SK-N-SH treated with all-trans-retinoic acid at 6 μM for 48 hours (cell line): ENCODE data around the gene FAM186B.

Source experiments
- ATAC-seq: fragments of 200-7000 bp; cut with Tn5 transposase; 3 replicates; pipeline ENCODE4 v1.9.1; 2020; ENCODE audit warnings: mild to moderate bottlenecking, moderate library complexity
- ARNTL ChIP-seq: fragments of 450-650 bp; formaldehyde crosslinking; IDR thresholded peaks from 2 replicates; pipeline ENCODE4 v1.5.0; 2020; ENCODE audit warnings: low read depth, mild to moderate bottlenecking, moderate library complexity, borderline replicate concordance
- BACH2 ChIP-seq: fragments of 250-450 bp; sonication (Bioruptor Pico); IDR thresholded peaks from 2 replicates; pipeline ENCODE4 v1.9.0; 2021; ENCODE audit warnings: mild to moderate bottlenecking, borderline replicate concordance
- CSDC2 ChIP-seq: fragments of 250-450 bp; sonication (Bioruptor Pico); IDR thresholded peaks from 2 replicates; pipeline ENCODE4 v1.5.0; 2020; ENCODE audit warnings: mild to moderate bottlenecking, moderate library complexity
- ESRRG ChIP-seq: fragments of 250-450 bp; sonication (Bioruptor Pico); IDR thresholded peaks from 2 replicates; pipeline ENCODE4 v1.6.1; 2021; ENCODE audit warnings: mild to moderate bottlenecking
- GLIS3 ChIP-seq: fragments of 250-450 bp; sonication (Bioruptor Pico); IDR thresholded peaks from 2 replicates; pipeline ENCODE4 v1.5.0; 2020; ENCODE audit warnings: mild to moderate bottlenecking, moderate library complexity
- ISL1 ChIP-seq: fragments of 250-450 bp; sonication (Bioruptor Pico); IDR thresholded peaks from 2 replicates; pipeline ENCODE4 v2.1.2; 2022; ENCODE audit warnings: mild to moderate bottlenecking, moderate library complexity
- PPARA ChIP-seq: fragments of 250-450 bp; sonication (Bioruptor Pico); IDR thresholded peaks from 2 replicates; pipeline ENCODE4 v1.5.0; 2020; ENCODE audit warnings: mild to moderate bottlenecking, borderline replicate concordance
- RARB ChIP-seq: fragments of 250-450 bp; sonication (Bioruptor Pico); IDR thresholded peaks from 2 replicates; pipeline ENCODE4 v1.8.0; 2021; ENCODE audit warnings: mild to moderate bottlenecking, moderate library complexity
- SNAI2 ChIP-seq: fragments of 250-450 bp; sonication (Bioruptor Pico); IDR thresholded peaks from 2 replicates; pipeline ENCODE4 v1.5.0; 2020; ENCODE audit warnings: mild to moderate bottlenecking, moderate library complexity
- TCF4 ChIP-seq: fragments of 250-450 bp; sonication (Bioruptor Pico); IDR thresholded peaks from 2 replicates; pipeline ENCODE4 v1.8.0; 2021; ENCODE audit warnings: mild to moderate bottlenecking, moderate library complexity, borderline replicate concordance
- TOX ChIP-seq: fragments of 250-450 bp; sonication (Bioruptor Pico); IDR thresholded peaks from 2 replicates; pipeline ENCODE4 v1.8.0; 2021; ENCODE audit warnings: mild to moderate bottlenecking, moderate library complexity, borderline replicate concordance
- ZC3H10 ChIP-seq: fragments of 250-450 bp; sonication (Bioruptor Pico); IDR thresholded peaks from 2 replicates; pipeline ENCODE4 v1.5.1; 2021; ENCODE audit warnings: mild to moderate bottlenecking, moderate library complexity
- ZFP3 ChIP-seq: fragments of 250-450 bp; sonication (Bioruptor Pico); IDR thresholded peaks from 2 replicates; pipeline ENCODE4 v1.5.0; 2020; ENCODE audit warnings: mild to moderate bottlenecking, moderate library complexity
- ZFP30 ChIP-seq: fragments of 450-650 bp; formaldehyde crosslinking; IDR thresholded peaks from 2 replicates; pipeline ENCODE4 v1.5.0; 2022; ENCODE audit warnings: mild to moderate bottlenecking, moderate library complexity
- ZNF565 ChIP-seq: fragments of 450-650 bp; formaldehyde crosslinking; conservative IDR thresholded peaks from 2 replicates; pipeline ENCODE4 v1.5.0; 2020; ENCODE audit warnings: low read depth, mild to moderate bottlenecking, moderate library complexity
- ZNF70 ChIP-seq: fragments of 450-650 bp; formaldehyde crosslinking; IDR thresholded peaks from 2 replicates; pipeline ENCODE4 v1.5.0; 2020; ENCODE audit warnings: mild to moderate bottlenecking, moderate library complexity
- ZNF8 ChIP-seq: fragments of 450-650 bp; formaldehyde crosslinking; IDR thresholded peaks from 2 replicates; pipeline ENCODE4 v1.5.0; 2020; ENCODE audit warnings: mild to moderate bottlenecking, moderate library complexity
- TF ChIP-seq, protein P1 (sequence below): fragments of 250-450 bp; sonication (Bioruptor Pico); IDR thresholded peaks from 2 replicates; pipeline ENCODE4 v1.5.0; 2020; ENCODE audit warnings: mild to moderate bottlenecking, moderate library complexity
- TF ChIP-seq, protein P2 (sequence below): fragments of 250-450 bp; sonication (Bioruptor Pico); IDR thresholded peaks from 2 replicates; pipeline ENCODE4 v1.8.0; 2021; ENCODE audit warnings: low read depth, mild to moderate bottlenecking, moderate library complexity, borderline replicate concordance
- TF ChIP-seq, protein P3 (sequence below): fragments of 250-450 bp; sonication (Bioruptor Pico); IDR thresholded peaks from 2 replicates; pipeline ENCODE4 v1.5.1; 2021; ENCODE audit warnings: mild to moderate bottlenecking, moderate library complexity
- TF ChIP-seq, protein P4 (sequence below): fragments of 250-450 bp; sonication (Bioruptor Pico); IDR thresholded peaks from 2 replicates; pipeline ENCODE4 v1.5.1; 2020; ENCODE audit warnings: low read depth, mild to moderate bottlenecking, moderate library complexity

The FAM186B gene

DNA sequence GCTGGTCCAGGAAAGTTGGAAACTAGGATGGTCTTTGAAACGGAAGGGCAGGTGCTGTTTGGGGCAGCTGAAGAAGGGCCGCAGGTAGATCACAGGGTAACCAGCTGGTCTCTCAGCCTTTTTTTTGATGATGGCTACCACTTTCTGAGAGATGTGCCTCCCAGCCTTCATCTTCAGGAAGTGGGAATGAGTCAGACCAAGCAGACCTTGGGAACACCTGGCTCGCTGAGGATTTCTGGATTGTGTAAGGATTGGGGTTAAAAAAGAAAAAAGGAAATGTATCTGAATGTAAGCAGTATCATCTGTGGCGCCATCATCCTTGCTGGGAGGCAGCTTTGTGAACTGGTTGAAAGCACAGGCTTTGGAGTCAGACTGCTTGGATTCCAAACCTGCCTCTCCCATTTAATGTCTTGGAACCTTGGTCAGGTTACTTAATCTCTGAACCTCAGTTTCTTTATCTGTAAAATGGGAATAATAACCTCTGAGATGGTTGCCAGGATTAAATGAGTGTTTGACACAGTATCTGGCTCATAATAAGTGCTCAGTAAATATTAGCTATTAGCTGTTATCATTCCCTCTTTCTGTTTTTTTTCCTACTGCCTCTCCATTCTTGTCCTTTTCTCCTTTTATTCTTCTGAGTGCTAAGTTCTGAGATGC is 19.6 kb upstream of the FAM186B start (continued):
- TF ChIP-seq, protein P1, sequence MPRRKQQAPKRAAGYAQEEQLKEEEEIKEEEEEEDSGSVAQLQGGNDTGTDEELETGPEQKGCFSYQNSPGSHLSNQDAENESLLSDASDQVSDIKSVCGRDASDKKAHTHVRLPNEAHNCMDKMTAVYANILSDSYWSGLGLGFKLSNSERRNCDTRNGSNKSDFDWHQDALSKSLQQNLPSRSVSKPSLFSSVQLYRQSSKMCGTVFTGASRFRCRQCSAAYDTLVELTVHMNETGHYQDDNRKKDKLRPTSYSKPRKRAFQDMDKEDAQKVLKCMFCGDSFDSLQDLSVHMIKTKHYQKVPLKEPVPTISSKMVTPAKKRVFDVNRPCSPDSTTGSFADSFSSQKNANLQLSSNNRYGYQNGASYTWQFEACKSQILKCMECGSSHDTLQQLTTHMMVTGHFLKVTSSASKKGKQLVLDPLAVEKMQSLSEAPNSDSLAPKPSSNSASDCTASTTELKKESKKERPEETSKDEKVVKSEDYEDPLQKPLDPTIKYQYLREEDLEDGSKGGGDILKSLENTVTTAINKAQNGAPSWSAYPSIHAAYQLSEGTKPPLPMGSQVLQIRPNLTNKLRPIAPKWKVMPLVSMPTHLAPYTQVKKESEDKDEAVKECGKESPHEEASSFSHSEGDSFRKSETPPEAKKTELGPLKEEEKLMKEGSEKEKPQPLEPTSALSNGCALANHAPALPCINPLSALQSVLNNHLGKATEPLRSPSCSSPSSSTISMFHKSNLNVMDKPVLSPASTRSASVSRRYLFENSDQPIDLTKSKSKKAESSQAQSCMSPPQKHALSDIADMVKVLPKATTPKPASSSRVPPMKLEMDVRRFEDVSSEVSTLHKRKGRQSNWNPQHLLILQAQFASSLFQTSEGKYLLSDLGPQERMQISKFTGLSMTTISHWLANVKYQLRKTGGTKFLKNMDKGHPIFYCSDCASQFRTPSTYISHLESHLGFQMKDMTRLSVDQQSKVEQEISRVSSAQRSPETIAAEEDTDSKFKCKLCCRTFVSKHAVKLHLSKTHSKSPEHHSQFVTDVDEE (CRISPR knock-in tag): no peak
- TF ChIP-seq TOX (CRISPR knock-in tag) (no peak), TCF4 (CRISPR knock-in tag) (no peak), ZNF70 (CRISPR knock-in tag) (no peak), RARB (CRISPR knock-in tag) (no peak), GLIS3 (CRISPR knock-in tag) (no peak), ZNF565 (no peak)
- TF ChIP-seq, all 23 proteins: peak for 0

DNA sequence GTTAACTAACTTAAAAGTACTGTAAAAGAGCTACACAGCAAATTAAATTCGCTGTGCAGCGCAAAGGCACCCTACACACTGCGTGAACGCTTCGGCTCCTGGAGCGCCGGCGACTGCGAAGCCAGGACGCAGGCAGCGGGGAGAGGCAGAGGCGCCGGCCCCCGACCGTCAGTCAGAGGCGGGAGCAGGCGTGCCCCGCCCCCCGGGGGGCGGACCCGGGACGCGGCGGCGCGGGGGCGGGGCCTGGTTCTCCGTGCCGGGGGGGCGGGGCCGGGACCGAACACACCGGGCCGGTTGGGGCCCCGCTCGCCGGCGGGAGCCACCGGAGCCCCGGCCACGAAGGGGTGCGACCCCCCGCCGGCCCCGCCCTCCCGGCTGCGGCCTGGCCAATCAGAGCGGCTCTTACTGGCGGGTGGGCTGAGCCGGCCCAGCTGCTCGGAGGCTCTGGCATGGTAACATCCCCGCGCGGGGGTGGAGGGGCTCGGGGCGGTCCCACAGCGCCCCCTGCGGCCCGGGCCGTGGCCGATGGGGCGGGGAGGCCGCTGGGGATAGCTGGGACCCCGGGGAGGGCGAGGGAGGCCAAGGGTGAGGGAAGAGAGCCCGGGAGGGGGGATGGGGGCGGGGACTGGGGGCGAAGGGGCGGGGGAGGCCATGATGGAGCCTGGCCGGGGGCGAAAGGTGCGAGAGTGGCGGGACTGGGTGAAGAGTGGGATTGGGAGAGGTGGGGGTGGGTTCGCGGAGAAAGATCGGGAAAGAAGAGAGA is 17.9 kb upstream of the FAM186B start, which contains the start of gene PRPF40B:
PRPF40B (plus strand) TSS at position 420 of the 763 bp plus-strand sequence; CDS start at position 450, 30 bp downstream.
- TF ChIP-seq ISL1 (CRISPR knock-in tag) (no peak), ZNF70 (CRISPR knock-in tag) (no peak), ZFP30 (CRISPR knock-in tag) (no peak), ZFP3 (CRISPR knock-in tag) (no peak), TOX (CRISPR knock-in tag) (no peak), SNAI2 (CRISPR knock-in tag) (no peak), ZC3H10 (no peak), ZNF8 (CRISPR knock-in tag) (no peak), ESRRG (CRISPR knock-in tag) (no peak), CSDC2 (CRISPR knock-in tag) (no peak), BACH2 (CRISPR knock-in tag) (no peak), PPARA (CRISPR knock-in tag) (no peak)
- TF ChIP-seq, protein P1 (CRISPR knock-in tag): no peak
- TF ChIP-seq, protein P2, sequence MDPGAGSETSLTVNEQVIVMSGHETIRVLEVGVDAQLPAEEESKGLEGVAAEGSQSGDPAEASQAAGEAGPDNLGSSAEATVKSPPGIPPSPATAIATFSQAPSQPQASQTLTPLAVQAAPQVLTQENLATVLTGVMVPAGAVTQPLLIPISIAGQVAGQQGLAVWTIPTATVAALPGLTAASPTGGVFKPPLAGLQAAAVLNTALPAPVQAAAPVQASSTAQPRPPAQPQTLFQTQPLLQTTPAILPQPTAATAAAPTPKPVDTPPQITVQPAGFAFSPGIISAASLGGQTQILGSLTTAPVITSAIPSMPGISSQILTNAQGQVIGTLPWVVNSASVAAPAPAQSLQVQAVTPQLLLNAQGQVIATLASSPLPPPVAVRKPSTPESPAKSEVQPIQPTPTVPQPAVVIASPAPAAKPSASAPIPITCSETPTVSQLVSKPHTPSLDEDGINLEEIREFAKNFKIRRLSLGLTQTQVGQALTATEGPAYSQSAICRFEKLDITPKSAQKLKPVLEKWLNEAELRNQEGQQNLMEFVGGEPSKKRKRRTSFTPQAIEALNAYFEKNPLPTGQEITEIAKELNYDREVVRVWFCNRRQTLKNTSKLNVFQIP: no peak
- TF ChIP-seq, protein P3, sequence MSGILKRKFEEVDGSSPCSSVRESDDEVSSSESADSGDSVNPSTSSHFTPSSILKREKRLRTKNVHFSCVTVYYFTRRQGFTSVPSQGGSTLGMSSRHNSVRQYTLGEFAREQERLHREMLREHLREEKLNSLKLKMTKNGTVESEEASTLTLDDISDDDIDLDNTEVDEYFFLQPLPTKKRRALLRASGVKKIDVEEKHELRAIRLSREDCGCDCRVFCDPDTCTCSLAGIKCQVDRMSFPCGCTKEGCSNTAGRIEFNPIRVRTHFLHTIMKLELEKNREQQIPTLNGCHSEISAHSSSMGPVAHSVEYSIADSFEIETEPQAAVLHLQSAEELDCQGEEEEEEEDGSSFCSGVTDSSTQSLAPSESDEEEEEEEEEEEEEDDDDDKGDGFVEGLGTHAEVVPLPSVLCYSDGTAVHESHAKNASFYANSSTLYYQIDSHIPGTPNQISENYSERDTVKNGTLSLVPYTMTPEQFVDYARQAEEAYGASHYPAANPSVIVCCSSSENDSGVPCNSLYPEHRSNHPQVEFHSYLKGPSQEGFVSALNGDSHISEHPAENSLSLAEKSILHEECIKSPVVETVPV (CRISPR knock-in tag): no peak
- TF ChIP-seq, all 23 proteins: peak for 0
- peak; percentile 86 for ATAC-seq

DNA sequence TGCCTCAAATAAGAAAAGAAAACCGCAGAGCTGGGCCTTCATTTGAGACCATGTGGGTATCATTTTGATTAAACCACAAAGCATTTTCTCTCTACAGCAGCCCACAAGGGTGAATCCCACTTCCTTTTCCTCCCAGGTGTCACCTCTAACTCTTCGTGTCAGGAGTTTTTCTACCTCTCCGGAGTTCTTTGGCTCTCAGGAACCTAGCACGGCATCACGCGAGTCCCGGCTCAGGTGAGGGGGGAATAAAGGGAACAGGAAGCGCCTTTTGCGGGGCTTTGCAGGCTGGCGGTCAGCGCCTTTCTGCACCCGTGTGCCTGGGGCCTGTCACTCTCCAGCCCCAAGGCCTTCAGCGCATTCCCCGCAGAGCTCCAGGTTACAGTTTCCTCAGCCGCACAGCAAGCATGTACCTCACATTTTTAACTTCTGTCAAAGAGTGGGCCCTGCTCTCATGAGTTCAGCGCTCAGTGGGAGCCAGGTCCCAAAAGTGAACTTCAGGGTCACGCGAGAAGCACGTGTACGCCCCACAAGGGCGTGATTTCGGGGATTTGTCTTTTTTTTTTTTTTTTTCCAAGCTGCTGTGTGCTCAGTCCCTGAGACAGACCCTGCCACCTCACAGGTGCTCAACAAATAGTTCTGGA is 17.2 kb upstream of the FAM186B start:
- TF ChIP-seq ARNTL (CRISPR knock-in tag) (no peak), ESRRG (CRISPR knock-in tag) (no peak), ZC3H10 (no peak)
- TF ChIP-seq, protein P3 (CRISPR knock-in tag): no peak
- TF ChIP-seq, protein P4, sequence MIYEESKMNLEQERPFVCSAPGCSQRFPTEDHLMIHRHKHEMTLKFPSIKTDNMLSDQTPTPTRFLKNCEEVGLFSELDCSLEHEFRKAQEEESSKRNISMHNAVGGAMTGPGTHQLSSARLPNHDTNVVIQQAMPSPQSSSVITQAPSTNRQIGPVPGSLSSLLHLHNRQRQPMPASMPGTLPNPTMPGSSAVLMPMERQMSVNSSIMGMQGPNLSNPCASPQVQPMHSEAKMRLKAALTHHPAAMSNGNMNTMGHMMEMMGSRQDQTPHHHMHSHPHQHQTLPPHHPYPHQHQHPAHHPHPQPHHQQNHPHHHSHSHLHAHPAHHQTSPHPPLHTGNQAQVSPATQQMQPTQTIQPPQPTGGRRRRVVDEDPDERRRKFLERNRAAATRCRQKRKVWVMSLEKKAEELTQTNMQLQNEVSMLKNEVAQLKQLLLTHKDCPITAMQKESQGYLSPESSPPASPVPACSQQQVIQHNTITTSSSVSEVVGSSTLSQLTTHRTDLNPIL (CRISPR knock-in tag): no peak
- TF ChIP-seq, protein P2: no peak
- peak; percentile 56 for ATAC-seq
